NCI-H146 treated with DMSO at 0.1 percent for 48 hours (cell line): ENCODE data around the gene DNM3.
"Not testable (repeated sequence)": the region's sequence is repeated elsewhere in the genome, so short reads cannot be mapped to it uniquely, and the experiment has no call there.

Experiments
- DNase-seq: peaks from one replicate; lab custom pipeline; 2025; ENCODE audit not compliant: unreplicated experiment; lab: John Stamatoyannopoulos, UW

The DNM3 gene

DNA sequence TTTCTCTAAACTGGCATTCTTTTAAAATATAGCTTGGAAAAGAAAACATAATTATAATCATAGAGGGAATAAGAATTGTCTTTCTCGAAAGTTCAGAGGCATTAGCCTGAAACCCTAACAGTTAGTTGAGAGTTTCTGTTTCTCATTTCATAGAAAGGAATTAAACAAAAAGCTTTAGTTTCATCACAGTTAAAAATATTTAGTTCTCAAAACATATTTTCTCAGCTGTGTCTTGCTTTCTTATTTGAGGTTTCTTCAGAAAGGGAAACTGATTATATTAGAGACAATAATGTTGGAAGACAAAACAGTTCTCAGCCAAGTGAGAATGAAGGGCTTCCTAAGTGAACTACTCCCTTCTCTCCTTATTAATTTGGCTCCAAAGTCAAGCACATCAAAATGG lies 503.8 kb downstream of the DNM3 start:
- DNase-seq: no peak

DNA sequence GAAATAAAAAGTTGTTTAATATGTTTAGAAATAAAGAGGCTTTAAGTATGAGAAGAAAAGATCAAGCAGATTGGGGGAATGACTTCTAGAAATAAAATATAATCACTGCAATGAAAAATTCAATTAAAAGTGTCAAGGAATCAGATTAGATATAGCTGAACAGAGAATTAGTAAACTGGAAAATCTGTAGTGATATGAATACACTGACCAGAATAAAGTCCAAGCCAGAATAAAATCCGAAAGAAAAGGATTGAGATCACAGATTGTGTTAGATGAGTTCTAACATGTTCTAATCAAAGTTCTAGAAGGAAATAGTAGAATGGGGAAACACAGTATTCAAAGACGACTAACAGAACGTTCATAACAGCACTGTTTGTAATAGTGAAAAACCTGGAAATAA lies 506.1 kb downstream of the DNM3 start:
- DNase-seq: no peak

- no peak for DNase-seq
Measured at GRCh38 chr1:172350856-172351255, 509.6 kb downstream of the DNM3 start.

- DNase-seq: no peak
Measured at GRCh38 chr1:172351346-172351745, 510.0 kb downstream of the DNM3 start.

- DNase-seq: no peak
Measured at GRCh38 chr1:172351754-172352161, 510.5 kb downstream of the DNM3 start.

DNA sequence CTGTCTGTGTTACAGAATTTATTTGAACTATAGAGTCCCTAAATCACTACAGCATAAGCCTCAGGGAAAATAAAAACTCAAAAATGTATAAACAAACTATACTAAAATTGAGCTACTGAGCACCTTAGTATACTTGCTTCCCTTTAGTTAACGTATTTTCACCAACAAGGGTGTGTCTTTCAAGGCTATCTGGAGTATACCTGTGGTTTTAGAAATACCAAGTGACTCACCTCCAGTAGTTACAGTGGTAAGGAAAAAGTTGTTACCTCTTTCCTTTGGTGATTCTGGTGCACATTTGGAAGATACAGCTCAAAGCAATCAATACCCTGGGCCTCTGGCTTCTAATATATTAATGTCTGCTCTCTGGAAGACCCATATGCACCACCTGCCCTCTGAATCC lies 511.1 kb downstream of the DNM3 start:
- no peak for DNase-seq

- DNase-seq: no peak
Measured at GRCh38 chr1:172354291-172355274, 513.3 kb downstream of the DNM3 start.

- DNase-seq: no peak
Measured at GRCh38 chr1:172356620-172357019, 515.3 kb downstream of the DNM3 start.

DNA sequence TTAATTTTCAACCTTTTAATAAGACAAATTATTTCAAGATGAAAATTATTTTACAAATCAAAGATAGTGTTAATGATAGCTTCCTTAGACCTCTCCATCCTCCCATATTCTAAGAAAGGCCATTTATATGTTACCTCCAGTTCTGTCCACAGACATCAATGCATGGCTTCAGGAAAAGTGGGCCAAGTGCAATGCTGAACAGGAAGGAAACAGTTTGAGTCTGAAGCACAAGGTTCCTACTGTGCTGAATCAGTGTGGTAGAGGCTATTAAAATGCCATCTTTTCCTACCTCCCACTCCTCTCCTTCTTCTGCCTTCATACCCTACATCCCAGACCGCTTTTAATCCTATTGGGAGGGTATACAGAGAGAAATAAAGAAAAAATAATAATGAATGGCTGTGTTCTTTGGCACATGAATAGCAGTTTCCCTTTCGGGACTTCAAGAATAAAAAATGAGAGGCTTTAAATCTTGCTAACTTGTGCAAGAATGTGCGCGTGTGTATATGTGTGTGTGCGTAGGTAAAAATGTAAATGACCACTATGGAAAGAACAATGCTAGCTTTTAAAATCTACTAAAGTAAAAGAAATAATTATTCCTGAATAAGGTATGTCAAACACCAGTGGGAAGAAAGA lies 516.6 kb downstream of the DNM3 start:
- DNase-seq: no peak

DNA sequence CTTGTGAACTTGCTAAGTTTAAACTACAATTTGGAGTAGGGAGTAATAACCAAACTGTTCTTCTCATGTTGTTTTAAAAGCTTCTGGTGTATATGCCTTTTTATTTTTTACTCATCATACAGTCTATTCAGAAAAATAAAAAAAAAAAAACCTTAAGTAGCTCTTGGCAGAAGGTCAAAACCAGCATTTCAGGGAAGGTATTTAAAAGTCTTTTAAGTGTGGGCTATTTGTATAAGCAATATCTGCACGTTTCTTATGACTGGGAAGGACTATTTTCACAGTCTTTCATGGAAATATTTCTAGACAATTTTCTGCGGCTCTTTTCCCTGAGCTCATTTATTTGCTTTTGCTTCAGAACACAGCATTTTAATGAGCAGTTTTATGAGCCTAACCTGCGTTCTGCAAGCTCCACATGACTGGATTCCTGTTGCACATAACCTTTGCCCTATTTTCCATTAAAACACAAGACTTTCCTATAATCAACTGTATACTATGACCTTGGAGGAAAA lies 518.2 kb downstream of the DNM3 start:
- DNase-seq: peak; percentile 45

GRCh38 chr1:172360511-172360910 lies 519.2 kb downstream of the DNM3 start:
- peak; percentile 42 for DNase-seq

- no peak for DNase-seq
Measured at GRCh38 chr1:172360985-172361384, 519.7 kb downstream of the DNM3 start.

DNA sequence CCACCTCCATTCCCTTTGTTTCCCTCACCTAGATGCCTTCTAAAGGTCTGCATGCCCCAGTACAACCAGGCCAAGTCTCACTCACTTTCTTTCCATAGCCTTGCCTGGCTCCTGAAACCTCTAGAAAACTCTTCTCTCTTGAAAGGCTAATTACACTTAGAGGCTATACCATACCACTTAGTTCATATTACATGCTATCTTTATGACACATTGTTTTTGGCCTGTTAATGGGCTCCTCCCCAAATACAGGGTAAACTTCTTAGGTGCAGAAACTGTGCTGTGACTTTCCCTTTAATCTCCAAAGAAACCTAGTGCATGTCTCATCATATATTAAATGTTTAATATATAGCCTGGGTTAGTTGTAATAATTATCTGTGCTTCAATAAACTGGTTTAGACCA lies 522.6 kb downstream of the DNM3 start:
- DNase-seq: no peak

DNA sequence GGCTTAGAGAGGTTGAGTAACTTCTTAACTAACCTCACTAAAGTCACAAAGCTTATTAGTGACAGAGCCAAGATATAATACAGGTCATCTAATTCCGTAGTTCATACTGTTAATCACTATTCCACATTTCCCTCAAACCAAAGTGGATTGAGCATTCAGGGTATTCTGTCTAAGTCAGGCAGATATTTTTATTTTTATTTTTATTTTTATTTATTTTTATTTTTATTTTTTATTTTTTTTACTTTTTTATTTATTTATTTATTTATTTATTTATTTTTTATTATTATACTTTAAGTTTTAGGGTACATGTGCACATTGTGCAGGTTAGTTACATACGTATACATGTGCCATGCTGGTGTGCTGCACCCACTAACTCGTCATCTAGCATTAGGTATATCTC lies 530.3 kb downstream of the DNM3 start:
- not testable (repeated sequence) for DNase-seq

DNA sequence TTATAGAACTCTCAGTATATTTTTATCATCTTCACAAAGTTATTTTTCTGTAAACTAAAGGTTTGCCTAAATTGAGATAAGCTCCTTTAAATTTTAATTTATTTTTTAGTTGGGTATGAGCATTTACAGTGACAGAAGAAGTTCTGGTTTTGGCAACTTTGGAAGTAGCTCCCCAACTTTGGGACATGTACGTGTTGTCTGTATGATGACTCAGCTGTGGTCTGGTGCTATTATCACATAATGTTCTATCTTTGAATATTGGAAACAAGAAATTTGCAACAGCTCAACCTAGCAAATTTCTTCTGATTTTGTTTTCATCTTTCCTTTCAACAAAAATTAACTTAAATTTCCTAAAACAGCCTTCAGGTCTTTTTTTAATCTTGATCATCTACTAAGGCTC lies 532.6 kb downstream of the DNM3 start:
- DNase-seq: no peak

DNA sequence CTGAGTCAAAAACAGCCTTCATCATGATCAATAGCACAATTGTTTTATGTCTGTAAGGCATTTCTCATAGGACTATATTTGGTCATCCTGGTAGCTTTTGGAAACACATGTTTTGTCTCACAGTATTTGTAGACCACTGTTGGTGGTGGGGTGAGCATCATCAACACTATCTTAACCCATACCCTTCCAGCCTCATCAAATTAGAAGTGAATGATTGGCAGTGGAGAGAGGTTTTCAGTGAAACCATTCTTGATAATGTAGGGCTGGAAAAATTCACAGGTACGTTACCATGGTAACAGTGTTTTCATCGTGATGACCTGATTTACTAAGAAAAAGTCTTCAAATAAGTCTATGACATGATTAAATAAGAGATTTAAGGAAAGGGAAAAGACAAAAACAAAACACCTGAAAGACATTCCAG lies 533.9 kb downstream of the DNM3 start:
- DNase-seq: no peak

DNA sequence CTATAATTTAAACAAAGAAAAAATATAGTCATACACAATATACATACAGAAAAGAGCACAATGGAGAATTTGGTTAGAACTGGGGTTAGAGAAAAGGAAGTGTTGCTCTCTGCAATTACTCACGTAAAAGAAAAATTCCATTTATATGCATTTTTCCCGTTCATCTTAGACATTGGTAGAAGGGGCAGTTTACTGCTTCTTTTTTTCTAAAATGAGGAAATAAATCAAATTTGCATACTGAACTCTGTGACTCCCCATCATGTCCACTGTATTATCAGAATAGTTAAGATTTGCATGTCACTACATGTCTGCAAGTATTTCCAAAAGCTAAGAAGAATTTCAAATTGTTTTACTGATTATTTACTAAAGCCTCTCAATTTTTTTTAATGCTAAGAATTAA lies 535.1 kb downstream of the DNM3 start:
- no peak for DNase-seq

GRCh38 chr1:172377565-172377964 lies 536.3 kb downstream of the DNM3 start:
- DNase-seq: no peak

- DNase-seq: no peak
Measured at GRCh38 chr1:172378109-172378760, 536.9 kb downstream of the DNM3 start.

DNA sequence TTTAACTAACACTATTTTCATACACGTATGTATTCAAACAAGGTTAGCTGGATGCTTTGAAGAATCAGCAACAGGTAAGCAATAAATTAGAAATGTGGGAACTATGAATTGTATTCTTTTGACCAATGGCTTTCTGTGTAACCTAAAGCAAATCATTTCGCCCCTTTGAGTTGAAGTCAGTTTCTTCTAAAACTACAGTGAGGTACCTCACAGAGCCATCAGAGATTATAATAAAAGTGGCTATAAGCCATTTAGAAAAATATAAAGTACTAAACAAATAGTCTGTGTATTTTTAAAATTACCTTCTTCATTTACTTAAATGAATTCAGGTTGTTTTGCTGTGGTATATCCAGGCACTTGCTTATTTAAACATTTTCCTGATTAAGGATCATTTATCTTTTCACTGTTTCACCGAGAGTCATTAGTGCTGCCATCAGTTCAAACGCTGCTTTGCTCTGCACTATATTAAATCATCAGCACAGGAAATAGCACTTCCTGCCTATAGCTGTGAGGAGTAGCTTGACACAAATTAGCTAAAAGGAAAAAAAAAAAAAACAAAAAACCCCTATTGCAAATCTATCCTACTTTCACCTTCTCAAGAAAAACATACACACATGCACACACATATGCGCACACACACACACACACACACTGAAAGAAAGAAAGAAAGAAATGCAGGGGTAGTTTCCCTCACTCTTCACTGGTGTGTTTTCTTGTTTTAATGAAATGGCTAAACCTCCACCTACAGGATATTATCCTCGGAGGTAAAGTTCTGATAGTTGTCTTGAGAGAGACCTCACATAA lies 539.3 kb downstream of the DNM3 start:
- peak; percentile 3 for DNase-seq

GRCh38 chr1:172381946-172382345 lies 540.6 kb downstream of the DNM3 start:
- no peak for DNase-seq
